Liver (tissue), 9 donors: ENCODE results near the gene CDH23. TPM values are rescaled to one million over a fixed set of nuclear protein-coding genes. Genes with fewer than 3 reads are reported as not detected.

ENCODE experiments used
- DNase-seq: peaks from one replicate; pipeline ENCODE4 v3.0.0-alpha.2; 2017; ENCODE audit warnings: low spot score
- H3K27ac ChIP-seq, 2 donors: one replicate each; pipeline ENCODE4 v1.7.0; 2013; ENCODE audit warnings: inconsistent platforms in 2 of 2, low read length in 2 of 2, control low read depth in 1 of 2, low read depth in 1 of 2, mild to moderate bottlenecking in 1 of 2
- H3K27me3 ChIP-seq, 4 donors: one replicate each; pipeline versions ENCODE4 v1.6.1 to v1.7.0; 2013; ENCODE audit warnings: low read length in 3 of 4, inconsistent platforms in 1 of 4, mild to moderate bottlenecking in 1 of 4, moderate library complexity in 1 of 4; ENCODE audit not compliant: control insufficient read depth in 4 of 4, insufficient read depth in 4 of 4
- H3K36me3 ChIP-seq, 4 donors: one replicate each; pipeline versions ENCODE4 v1.6.1 to v1.7.0; 2013; ENCODE audit warnings: low read length in 3 of 4, mild to moderate bottlenecking in 3 of 4, low read depth in 1 of 4, moderate library complexity in 1 of 4; ENCODE audit not compliant: control insufficient read depth in 4 of 4, insufficient read depth in 3 of 4
- H3K4me1 ChIP-seq, 4 donors: one replicate each; pipeline versions ENCODE4 v1.6.1 to v1.7.0; 2013; ENCODE audit warnings: low read length in 3 of 4, mild to moderate bottlenecking in 3 of 4, moderate library complexity in 1 of 4; ENCODE audit not compliant: control insufficient read depth in 4 of 4, insufficient read depth in 4 of 4
- H3K4me3 ChIP-seq, 3 donors: one replicate each; pipeline versions ENCODE4 v1.6.1 to v1.7.0; 2013; ENCODE audit warnings: low read length in 3 of 3, control low read depth in 1 of 3, low read depth in 1 of 3, mild to moderate bottlenecking in 1 of 3
- H3K9ac ChIP-seq, 2 donors: one replicate each; pipeline ENCODE4 v1.7.0; 2013; ENCODE audit warnings: low read length in 2 of 2, mild to moderate bottlenecking in 2 of 2, moderate library complexity in 2 of 2, control low read depth in 1 of 2, low read depth in 1 of 2
- H3K9me3 ChIP-seq, 4 donors: one replicate each; pipeline versions ENCODE4 v1.6.1 to v1.7.0; 2013; ENCODE audit warnings: low read length in 3 of 4; ENCODE audit not compliant: control insufficient read depth in 4 of 4
- FOXA2 ChIP-seq: IDR thresholded peaks from 2 replicates; pipeline ENCODE4 v1.6.1; 2016; ENCODE audit warnings: antibody characterized with exemption
- GABPA ChIP-seq, 2 donors: IDR thresholded peaks in 1 of 2; conservative IDR thresholded peaks in 1 of 2; 2 replicates each; pipeline ENCODE4 v1.6.1; 2016; ENCODE audit warnings: antibody characterized with exemption in 2 of 2, mild to moderate bottlenecking in 1 of 2, moderate library complexity in 1 of 2
- HNF4A ChIP-seq, 2 donors: conservative IDR thresholded peaks; 2 replicates each; pipeline ENCODE4 v1.6.1; 2016; ENCODE audit warnings: antibody characterized with exemption in 2 of 2, mild to moderate bottlenecking in 2 of 2
- HNF4G ChIP-seq: IDR thresholded peaks from 2 replicates; pipeline ENCODE4 v1.6.1; 2016; ENCODE audit warnings: antibody characterized with exemption
- JUND ChIP-seq, 2 donors: IDR thresholded peaks; 2 replicates each; pipeline ENCODE4 v1.6.1; 2016; ENCODE audit warnings: antibody characterized with exemption in 2 of 2
- NR2F2 ChIP-seq: IDR thresholded peaks from 2 replicates; pipeline ENCODE4 v1.6.1; 2016; ENCODE audit warnings: antibody characterized with exemption
- RAD21 ChIP-seq, 2 donors: IDR thresholded peaks; 2 replicates each; pipeline ENCODE4 v1.6.1; 2016; ENCODE audit warnings: antibody characterized with exemption in 2 of 2, mild to moderate bottlenecking in 2 of 2
- RXRA ChIP-seq, 2 donors: IDR thresholded peaks; 2 replicates each; pipeline ENCODE4 v1.6.1; 2017 to 2018; ENCODE audit warnings: antibody characterized with exemption in 2 of 2, mild to moderate bottlenecking in 1 of 2
- SP1 ChIP-seq: IDR thresholded peaks from 2 replicates; pipeline ENCODE4 v1.6.1; 2018; ENCODE audit warnings: antibody characterized with exemption, mild to moderate bottlenecking
- TAF1 ChIP-seq: conservative IDR thresholded peaks from 2 replicates; pipeline ENCODE4 v1.6.1; 2016; ENCODE audit warnings: antibody characterized with exemption, mild to moderate bottlenecking
- YY1 ChIP-seq: IDR thresholded peaks from 2 replicates; pipeline ENCODE4 v1.6.1; 2016; ENCODE audit warnings: antibody characterized with exemption, mild to moderate bottlenecking
- WGBS: extraction: QIAGEN DNeasy Blood & Tissue Kit; methylation state at CpG from one replicate; pipeline ENCODE4 v1.1.7; 2013; 5-methylcytosine and 5-hydroxymethylcytosine counted together
- polyA plus RNA-seq, 2 donors: library from polyadenylated mRNA; stranded (reverse) in 1 of 2; unstranded in 1 of 2; fragments of 200-250 nt in 1 of 2; fragments of >200 nt in 1 of 2; fragmentation: Nextera tagmentation in 1 of 2; extraction: Ambion mirVana in 1 of 2; gene quantifications; one replicate each; pipeline versions ENCODE4 v1.2.1 to v1.2.3, GENCODE V29; 2013 to 2015
- total RNA-seq, 2 donors: library from RNA; depleted of rRNA; stranded (reverse); fragments of >200 nt; gene quantifications; one replicate each; pipeline ENCODE4 v1.2.3, GENCODE V29; 2014
- TF ChIP-seq, protein P1 (sequence below): IDR thresholded peaks from 2 replicates; pipeline ENCODE4 v1.6.1; 2016; ENCODE audit warnings: antibody characterized with exemption
- TF ChIP-seq, protein P2 (sequence below): IDR thresholded peaks from 2 replicates; pipeline ENCODE4 v1.6.1; 2016; ENCODE audit warnings: antibody characterized with exemption
- TF ChIP-seq, protein P3 (sequence below): fragments of 150-350 bp; IDR thresholded peaks from 2 replicates; pipeline ENCODE4 v1.5.1; 2017; ENCODE audit warnings: improper control_type of control experiment, low read depth, low read length; ENCODE audit not compliant: missing input control
- donor health status: healthy.
- donor health status: healthy.
- donor health status: healthy.
- donor health status: healthy.
- donor health status: healthy.

CDH23 gene
- total and polyA plus RNA-seq, 4 donors: 1.5 to 4.7 (median 3.4) TPM

DNA sequence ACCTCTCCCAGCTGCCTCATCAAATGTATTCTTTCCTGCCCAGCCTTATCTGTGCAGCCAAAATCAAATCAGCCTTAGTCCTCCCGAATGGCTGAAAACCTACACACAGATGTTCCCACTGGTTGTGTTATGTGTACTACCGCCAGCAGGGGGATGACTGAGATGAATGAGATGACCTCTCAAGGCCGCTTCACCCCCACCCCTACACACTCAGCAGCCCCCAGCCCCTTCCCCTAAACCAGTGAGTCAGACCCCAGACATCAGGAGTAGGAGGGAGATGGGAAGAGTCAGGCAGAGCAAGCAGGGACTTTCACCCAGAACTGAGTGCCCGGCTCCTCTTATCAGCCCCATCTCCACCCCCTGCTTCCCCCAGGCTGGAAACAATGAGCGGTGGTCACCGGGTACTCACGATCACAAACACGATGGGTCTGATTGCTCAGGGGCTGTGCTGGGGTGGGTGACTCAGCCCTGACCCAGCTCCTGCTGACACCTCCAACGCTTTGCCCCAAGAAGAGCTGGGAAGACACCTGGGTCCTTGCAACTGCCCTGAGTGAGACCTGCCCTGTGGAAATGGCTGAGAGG lies 329.4 kb downstream of the CDH23 start:
- no peaks in the 10 kb centered on the region for H3K9me3 ChIP-seq
- DNase-seq: no peak

DNA sequence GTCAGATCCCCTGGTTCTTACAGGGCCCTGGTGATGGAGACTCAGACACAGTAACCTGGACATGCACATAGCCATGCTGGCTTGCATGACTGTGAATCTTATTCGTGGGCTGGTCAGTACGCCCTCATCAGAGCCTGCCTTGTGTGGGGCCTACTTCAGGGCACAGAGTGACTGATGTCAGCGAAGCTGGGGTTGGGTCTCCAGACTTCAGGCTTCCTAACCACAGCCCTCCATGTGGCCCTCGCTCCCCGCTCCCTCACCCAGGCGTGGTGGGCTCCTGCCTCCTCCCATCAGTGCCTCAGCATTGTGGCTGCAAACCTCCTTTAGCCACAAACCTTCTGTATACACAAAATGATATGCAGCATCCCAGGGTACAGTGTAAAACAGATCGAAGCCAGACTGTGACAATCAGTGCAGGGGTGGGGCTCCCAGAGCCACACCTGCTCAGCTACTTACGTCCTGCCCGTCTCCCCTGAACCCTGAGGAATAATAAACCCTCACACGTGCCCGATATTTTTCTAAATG lies 329.9 kb downstream of the CDH23 start:
- no peaks in the 10 kb centered on the region for H3K9me3 ChIP-seq
- no peaks in the 10 kb centered on the region for H3K36me3 ChIP-seq
- no peak for DNase-seq
- no peak for TF ChIP-seq RXRA (IDR thresholded peaks at IDR 0.05)
- no peak for TF ChIP-seq TAF1
- no peak for TF ChIP-seq HNF4A (conservative IDR thresholded peaks at IDR 0.05)
- no peak for TF ChIP-seq YY1
- no peak for TF ChIP-seq GABPA (IDR thresholded peaks at IDR 0.05 in 1 of 2, conservative IDR thresholded peaks at IDR 0.05 in 1 of 2)
- no peak for TF ChIP-seq HNF4G
- TF ChIP-seq, protein P1, sequence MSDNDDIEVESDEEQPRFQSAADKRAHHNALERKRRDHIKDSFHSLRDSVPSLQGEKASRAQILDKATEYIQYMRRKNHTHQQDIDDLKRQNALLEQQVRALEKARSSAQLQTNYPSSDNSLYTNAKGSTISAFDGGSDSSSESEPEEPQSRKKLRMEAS: no peak
- 81% methylated on average over 11 of the region's 11 CpGs for WGBS
- no peaks in the 10 kb centered on the region for H3K27me3 ChIP-seq
- peaks cover 0 to 8% (median 4%) of the 10 kb centered on the region in 4 donors for H3K4me1 ChIP-seq
- peak overlapping the region in 1 of 2 donors; percentile 67 for H3K27ac ChIP-seq
- no peak overlapping the region for H3K4me3 ChIP-seq
- H3K9ac ChIP-seq: no peak overlapping the region

More for the DNA sequence above, 329.4 kb downstream of the CDH23 start:
- Histone ChIP-seq H3K4me1 (peaks cover 0 to 8% (median 4%) of the 10 kb centered on the region in 4 donors), H3K4me3 (no peak overlapping the region), H3K27me3 (no peaks in the 10 kb centered on the region), H3K9ac (no peak overlapping the region), H3K36me3 (no peaks in the 10 kb centered on the region), H3K27ac (peak overlapping the region in 1 of 2 donors; percentile 67)
- WGBS: 78% methylated on average over 9 of the region's 9 CpGs
- TF ChIP-seq, protein P1: no peak
- TF ChIP-seq RXRA (IDR thresholded peaks at IDR 0.05) (no peak), SP1 (no peak), NR2F2 (no peak), RAD21 (IDR thresholded peaks at IDR 0.05) (peak in 1 of 2 donors; percentile 14), YY1 (no peak), HNF4A (conservative IDR thresholded peaks at IDR 0.05) (no peak), FOXA2 (no peak), JUND (IDR thresholded peaks at IDR 0.05) (no peak)
- TF ChIP-seq, protein P2, sequence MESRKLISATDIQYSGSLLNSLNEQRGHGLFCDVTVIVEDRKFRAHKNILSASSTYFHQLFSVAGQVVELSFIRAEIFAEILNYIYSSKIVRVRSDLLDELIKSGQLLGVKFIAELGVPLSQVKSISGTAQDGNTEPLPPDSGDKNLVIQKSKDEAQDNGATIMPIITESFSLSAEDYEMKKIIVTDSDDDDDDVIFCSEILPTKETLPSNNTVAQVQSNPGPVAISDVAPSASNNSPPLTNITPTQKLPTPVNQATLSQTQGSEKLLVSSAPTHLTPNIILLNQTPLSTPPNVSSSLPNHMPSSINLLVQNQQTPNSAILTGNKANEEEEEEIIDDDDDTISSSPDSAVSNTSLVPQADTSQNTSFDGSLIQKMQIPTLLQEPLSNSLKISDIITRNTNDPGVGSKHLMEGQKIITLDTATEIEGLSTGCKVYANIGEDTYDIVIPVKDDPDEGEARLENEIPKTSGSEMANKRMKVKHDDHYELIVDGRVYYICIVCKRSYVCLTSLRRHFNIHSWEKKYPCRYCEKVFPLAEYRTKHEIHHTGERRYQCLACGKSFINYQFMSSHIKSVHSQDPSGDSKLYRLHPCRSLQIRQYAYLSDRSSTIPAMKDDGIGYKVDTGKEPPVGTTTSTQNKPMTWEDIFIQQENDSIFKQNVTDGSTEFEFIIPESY: no peak
- TF ChIP-seq, protein P3, sequence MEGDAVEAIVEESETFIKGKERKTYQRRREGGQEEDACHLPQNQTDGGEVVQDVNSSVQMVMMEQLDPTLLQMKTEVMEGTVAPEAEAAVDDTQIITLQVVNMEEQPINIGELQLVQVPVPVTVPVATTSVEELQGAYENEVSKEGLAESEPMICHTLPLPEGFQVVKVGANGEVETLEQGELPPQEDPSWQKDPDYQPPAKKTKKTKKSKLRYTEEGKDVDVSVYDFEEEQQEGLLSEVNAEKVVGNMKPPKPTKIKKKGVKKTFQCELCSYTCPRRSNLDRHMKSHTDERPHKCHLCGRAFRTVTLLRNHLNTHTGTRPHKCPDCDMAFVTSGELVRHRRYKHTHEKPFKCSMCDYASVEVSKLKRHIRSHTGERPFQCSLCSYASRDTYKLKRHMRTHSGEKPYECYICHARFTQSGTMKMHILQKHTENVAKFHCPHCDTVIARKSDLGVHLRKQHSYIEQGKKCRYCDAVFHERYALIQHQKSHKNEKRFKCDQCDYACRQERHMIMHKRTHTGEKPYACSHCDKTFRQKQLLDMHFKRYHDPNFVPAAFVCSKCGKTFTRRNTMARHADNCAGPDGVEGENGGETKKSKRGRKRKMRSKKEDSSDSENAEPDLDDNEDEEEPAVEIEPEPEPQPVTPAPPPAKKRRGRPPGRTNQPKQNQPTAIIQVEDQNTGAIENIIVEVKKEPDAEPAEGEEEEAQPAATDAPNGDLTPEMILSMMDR: peak; percentile 21
